DND-41 (cell line): ENCODE measurements around the gene NDRG3.

Experiments
- ATAC-seq: fragments of 200-7000 bp; cut with Tn5 transposase; 3 replicates; pipeline ENCODE4 v1.9.1; 2021; ENCODE audit warnings: low read depth; ENCODE audit not compliant: insufficient read depth
- DNase-seq: peaks from one replicate; pipeline ENCODE4 v3.0.0-alpha.2; 2020
- H2AFZ ChIP-seq: 2 replicates; pipeline ENCODE4 v1.6.0; 2012; ENCODE audit warnings: low read depth, low read length
- H3K27ac ChIP-seq: 2 replicates; pipeline ENCODE4 v1.5.1; 2012; ENCODE audit warnings: low read length, inconsistent platforms
- H3K27me3 ChIP-seq: fragments of 200-600 bp; sonication (generic); 2 replicates; pipeline ENCODE4 v1.6.0; 2012; ENCODE audit warnings: low read length, mild to moderate bottlenecking, inconsistent platforms; ENCODE audit not compliant: insufficient read depth, poor library complexity
- H3K36me3 ChIP-seq: 2 replicates; pipeline ENCODE4 v1.5.1; 2012; ENCODE audit warnings: low read length, inconsistent platforms; ENCODE audit not compliant: insufficient read depth
- H3K4me1 ChIP-seq: 2 replicates; pipeline ENCODE4 v1.5.1; 2012; ENCODE audit warnings: mild to moderate bottlenecking, low read length; ENCODE audit not compliant: insufficient read depth
- H3K4me2 ChIP-seq: 2 replicates; pipeline ENCODE4 v1.6.0; 2012; ENCODE audit warnings: mild to moderate bottlenecking, moderate library complexity, low read length, inconsistent platforms; ENCODE audit not compliant: insufficient read depth
- H3K4me3 ChIP-seq, 2 experiments: fragments of 200-600 bp in 1 of 2; shearing (Covaris generic) in 1 of 2; 2 replicates each; pipeline ENCODE4 v1.5.1; 2012 to 2016; ENCODE audit warnings: inconsistent platforms in 2 of 2, low read length in 2 of 2, mild to moderate bottlenecking in 2 of 2, low read depth in 1 of 2, moderate library complexity in 1 of 2
- H3K79me2 ChIP-seq: 2 replicates; pipeline ENCODE4 v1.6.0; 2012; ENCODE audit warnings: low read length, inconsistent platforms; ENCODE audit not compliant: insufficient read depth
- H3K9ac ChIP-seq: 2 replicates; pipeline ENCODE4 v1.6.0; 2012; ENCODE audit warnings: low read depth, mild to moderate bottlenecking, inconsistent platforms, low read length, moderate library complexity
- H3K9me3 ChIP-seq: 2 replicates; pipeline ENCODE4 v1.5.1; 2012; ENCODE audit warnings: low read length, moderate library complexity, mild to moderate bottlenecking, inconsistent platforms; ENCODE audit not compliant: insufficient read depth, severe bottlenecking
- H4K20me1 ChIP-seq: 2 replicates; pipeline ENCODE4 v1.6.0; 2012; ENCODE audit warnings: low read length; ENCODE audit not compliant: insufficient read depth
- CTCF ChIP-seq: IDR thresholded peaks from 2 replicates; pipeline ENCODE4 v1.5.1; 2012; ENCODE audit warnings: borderline replicate concordance, low read length, moderate library complexity, mild to moderate bottlenecking; ENCODE audit not compliant: poor library complexity, severe bottlenecking; ENCODE audit errors: extremely low read depth
- EZH2 ChIP-seq: IDR thresholded peaks from 3 replicates; pipeline ENCODE4 v1.6.1; 2012; ENCODE audit warnings: borderline replicate concordance, low read depth, mild to moderate bottlenecking, moderate library complexity, low read length, inconsistent platforms; ENCODE audit not compliant: severe bottlenecking

The NDRG3 gene

GRCh38 chr20:36775826-36776225 is 29.9 kb upstream of the NDRG3 start:
- Histone ChIP-seq H3K27me3 (no peaks in the 10 kb centered on the region), H4K20me1 (no peaks in the 10 kb centered on the region; the same call in 1 of the 2 replicates), H3K27ac (no peak overlapping the region), H3K36me3 (peaks cover 14% of the 10 kb centered on the region), H3K4me1 (peaks cover 30% of the 10 kb centered on the region), H2AFZ (no peak overlapping the region), H3K79me2 (peaks cover 27% of the 10 kb centered on the region), H3K4me2 (no peak overlapping the region), H3K9ac (no peak overlapping the region), H3K9me3 (no peaks in the 10 kb centered on the region), H3K4me3 (no peak overlapping the region)
- ATAC-seq (no peak), DNase-seq (no peak)
- TF ChIP-seq EZH2 (no peak), CTCF (no peak)

DNA sequence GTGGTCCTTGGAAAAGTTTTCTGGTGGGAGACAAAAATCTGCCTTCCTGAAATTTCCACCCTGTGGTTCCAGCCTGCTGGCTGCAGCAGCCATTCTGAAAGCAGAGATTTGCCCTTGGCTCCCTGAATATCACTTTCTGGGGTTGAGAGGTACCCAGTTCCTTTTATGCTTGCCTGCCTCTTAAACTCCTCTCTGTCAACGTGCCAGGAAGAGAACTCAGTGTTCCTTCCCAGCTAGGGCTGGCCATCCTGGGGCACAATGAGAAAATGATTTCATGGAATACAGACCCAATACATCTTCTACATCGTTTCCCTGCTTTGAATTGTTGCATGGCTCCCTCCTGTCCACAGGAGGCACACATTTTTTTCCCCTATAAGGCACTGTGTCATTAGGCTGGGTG is 29.3 kb upstream of the NDRG3 start:
- H3K9me3 ChIP-seq, result no peaks in the 10 kb centered on the region
- H3K9ac ChIP-seq, result 0 out of 2 replicates have a peak overlapping the region, but pooled peaks have one; percentile 84
- no peak overlapping the region for H3K4me3 ChIP-seq
- H3K4me1 ChIP-seq, result peaks cover 36% of the 10 kb centered on the region
- no peak overlapping the region for H3K4me2 ChIP-seq
- no peak for ATAC-seq
- no peak for TF ChIP-seq EZH2
- peak; percentile 13 for TF ChIP-seq CTCF
- H3K27me3 ChIP-seq, result no peaks in the 10 kb centered on the region
- H3K36me3 ChIP-seq, result peaks cover 21% of the 10 kb centered on the region
- peak overlapping the region; percentile 82; the same call in 1 of the 2 replicates for H2AFZ ChIP-seq
- no peak overlapping the region for H3K27ac ChIP-seq
- H3K79me2 ChIP-seq, result peaks cover 33% of the 10 kb centered on the region
- peaks cover under 1% of the 10 kb centered on the region; the same call in 1 of the 2 replicates for H4K20me1 ChIP-seq
- DNase-seq, result no peak

DNA sequence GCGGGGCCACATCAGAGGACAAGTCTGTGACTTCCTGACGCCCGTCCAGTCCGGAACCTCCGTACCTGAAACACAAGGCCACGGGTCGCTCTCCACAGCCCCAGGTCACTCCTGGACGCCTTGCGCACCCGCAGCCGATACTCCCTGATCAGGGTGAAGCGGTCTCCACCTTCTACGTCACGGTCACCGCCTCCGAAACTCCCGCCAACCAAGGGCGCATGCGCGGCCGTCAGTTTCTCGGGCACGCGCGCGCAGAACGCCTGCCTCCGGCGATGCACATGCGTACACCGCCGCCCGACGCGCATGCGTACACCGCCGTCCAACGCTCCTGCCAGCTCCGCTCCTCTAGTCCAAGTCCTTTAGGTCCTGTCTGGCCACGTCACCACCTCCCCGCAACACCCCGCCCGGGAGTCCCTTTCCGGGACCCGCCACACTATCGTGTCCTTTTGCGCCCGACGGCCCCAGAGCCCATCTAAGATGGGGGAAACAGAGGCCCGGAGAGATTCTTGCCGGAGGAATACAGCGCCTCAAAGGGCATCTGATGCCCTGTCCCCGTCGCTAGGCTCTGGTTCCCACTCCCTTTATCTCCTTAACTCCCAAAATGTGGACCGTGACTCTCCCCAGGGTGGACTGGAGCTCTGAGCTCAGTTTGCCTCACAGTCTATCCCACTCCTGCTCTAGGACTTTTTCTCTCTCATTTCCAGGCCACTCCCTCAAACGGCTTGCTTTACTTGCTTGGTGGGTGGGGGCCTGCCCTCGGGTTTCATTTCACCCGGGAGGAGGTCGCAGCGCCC is 27.9 kb upstream of the NDRG3 start, which contains the start of gene DSN1:
DSN1 (minus strand) TSS at position 167 of the 794 bp plus-strand sequence. CDS start 2,305 bp downstream, outside the sequence.
- peak within 1 kb of the TSS; percentile 82 for H2AFZ ChIP-seq
- peak; percentile 98 for DNase-seq
- no peaks in the 10 kb centered on the region for H3K27me3 ChIP-seq
- 0 out of 2 replicates have a peak, but pooled peaks cover 4% of the 10 kb centered on the region for H4K20me1 ChIP-seq
- H3K4me1 ChIP-seq, result peaks cover 47% of the 10 kb centered on the region
- ATAC-seq, result peak; percentile 82
- peaks cover 44% of the 10 kb centered on the region for H3K79me2 ChIP-seq
- H3K4me2 ChIP-seq, result peak within 1 kb of the TSS; percentile 88
- peak within 1 kb of the TSS; percentile 91 to 93 for H3K4me3 ChIP-seq
- TF ChIP-seq CTCF (no peak), EZH2 (no peak)
- peaks cover 34% of the 10 kb centered on the region for H3K36me3 ChIP-seq
- H3K9ac ChIP-seq, result peak within 1 kb of the TSS; percentile 84
- H3K9me3 ChIP-seq, result no peaks in the 10 kb centered on the region
- H3K27ac ChIP-seq, result peak within 1 kb of the TSS; percentile 77
